ENCODE measurements around the gene TAS2R13. TPM values are rescaled to one million over a fixed set of nuclear protein-coding genes. Genes with fewer than 3 reads are reported as not detected.

The TAS2R13 gene, protein sequence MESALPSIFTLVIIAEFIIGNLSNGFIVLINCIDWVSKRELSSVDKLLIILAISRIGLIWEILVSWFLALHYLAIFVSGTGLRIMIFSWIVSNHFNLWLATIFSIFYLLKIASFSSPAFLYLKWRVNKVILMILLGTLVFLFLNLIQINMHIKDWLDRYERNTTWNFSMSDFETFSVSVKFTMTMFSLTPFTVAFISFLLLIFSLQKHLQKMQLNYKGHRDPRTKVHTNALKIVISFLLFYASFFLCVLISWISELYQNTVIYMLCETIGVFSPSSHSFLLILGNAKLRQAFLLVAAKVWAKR
- 1.2 TPM for total RNA-seq
- long read RNA-seq = 0 reads

DNA sequence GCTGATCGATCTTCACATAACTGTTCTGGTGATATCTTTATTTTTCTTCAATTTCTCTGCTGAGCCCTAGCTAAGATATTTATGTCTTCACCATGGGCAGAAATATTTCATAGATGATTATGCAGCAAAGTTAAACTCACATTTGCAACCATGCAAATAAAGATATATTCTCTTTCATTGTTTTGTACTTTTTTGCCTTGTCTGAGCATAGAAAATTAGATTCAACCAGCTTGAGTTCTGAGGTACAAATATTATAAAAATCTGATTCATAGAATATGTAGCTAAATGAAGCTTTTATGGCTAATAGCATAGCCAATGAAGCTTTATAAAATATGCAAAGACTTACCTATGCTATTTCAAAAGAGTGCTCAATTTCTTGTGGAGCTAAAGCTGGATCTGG, at the start of gene TAS2R13:
TSS of gene TAS2R13 (minus strand) at position 101 of the 400 bp plus-strand sequence. CDS start 264 bp downstream, outside the sequence.
- no peak for DNase-seq (ENCODE audit: low spot score)

DNA sequence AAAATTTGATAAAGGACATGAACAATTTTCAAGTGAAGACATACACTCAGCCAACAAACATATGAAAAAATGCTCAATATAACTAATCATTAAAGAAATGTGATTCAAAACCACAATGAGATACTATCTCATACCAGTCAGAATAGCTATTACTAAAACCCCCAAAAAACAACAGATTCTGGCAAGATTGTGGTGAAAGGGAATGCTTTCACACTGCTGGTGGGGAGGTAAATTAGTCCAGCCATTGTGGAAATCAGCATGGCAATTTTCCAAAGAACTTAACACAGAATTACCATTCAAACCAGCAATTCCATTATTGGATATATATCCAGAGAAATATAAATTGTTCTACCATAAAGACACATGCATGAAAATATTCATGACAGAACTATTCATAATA, 48.4 kb upstream of the TAS2R13 start:
- no peak for DNase-seq (ENCODE audit: low spot score)

DNA sequence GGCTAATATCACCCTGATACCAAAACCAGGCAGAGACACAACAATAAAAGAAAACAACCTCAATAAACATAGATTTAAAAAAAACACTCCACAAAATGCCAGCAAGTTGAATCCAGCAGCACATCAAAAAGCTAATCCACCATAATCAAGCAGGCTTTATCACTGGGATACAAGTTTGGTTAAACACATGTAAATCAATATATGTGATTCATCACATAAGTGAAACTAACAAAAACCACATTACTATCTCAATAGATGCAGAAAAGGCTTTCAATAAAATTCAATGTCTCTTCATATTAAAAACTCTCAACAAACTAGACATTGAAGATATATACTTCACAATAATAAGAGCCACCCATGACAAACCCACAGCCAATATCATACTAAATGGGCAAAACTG, 46.7 kb upstream of the TAS2R13 start:
- DNase-seq (ENCODE audit: low spot score) = no peak

DNA sequence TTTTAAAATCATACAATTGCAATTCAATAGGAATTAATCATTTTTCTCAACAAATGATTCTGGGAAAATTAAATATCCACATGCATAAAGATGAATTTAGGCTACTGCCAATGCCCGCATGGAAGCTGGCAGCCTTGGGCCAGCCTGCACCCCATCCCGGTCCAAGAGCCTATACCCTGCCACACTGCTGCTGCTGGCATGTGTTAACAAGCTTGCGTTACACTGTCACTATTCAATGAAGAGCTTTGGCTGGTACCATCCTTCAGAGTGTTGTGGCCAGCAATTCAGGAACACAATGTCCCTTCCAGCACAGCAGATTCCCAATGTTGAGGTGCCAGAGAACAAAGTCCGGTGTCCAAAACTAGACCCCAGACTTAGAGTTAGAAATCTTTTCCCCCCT, 43.3 kb upstream of the TAS2R13 start:
- no peak for DNase-seq (ENCODE audit: low spot score)

DNA sequence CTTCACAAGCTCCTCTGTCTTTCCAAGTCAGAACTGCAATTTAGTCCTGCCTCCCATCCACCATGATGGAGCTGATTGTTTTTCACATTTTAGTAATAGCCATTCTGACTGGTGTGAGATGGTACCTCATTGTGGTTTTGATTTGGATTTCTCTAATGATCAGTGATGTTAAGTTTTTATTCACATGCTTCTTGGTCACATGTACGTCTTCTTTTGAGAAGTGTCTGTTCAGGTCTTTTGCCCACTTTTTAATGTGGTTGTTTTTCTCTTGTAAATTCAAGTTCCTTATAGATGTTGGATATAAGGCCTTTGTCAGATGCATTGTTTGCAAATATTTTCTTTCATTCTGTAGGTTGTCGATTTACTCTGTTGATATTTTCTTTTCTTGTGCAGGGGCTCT, 33.8 kb upstream of the TAS2R13 start:
- DNase-seq (ENCODE audit: low spot score) = no peak

DNA sequence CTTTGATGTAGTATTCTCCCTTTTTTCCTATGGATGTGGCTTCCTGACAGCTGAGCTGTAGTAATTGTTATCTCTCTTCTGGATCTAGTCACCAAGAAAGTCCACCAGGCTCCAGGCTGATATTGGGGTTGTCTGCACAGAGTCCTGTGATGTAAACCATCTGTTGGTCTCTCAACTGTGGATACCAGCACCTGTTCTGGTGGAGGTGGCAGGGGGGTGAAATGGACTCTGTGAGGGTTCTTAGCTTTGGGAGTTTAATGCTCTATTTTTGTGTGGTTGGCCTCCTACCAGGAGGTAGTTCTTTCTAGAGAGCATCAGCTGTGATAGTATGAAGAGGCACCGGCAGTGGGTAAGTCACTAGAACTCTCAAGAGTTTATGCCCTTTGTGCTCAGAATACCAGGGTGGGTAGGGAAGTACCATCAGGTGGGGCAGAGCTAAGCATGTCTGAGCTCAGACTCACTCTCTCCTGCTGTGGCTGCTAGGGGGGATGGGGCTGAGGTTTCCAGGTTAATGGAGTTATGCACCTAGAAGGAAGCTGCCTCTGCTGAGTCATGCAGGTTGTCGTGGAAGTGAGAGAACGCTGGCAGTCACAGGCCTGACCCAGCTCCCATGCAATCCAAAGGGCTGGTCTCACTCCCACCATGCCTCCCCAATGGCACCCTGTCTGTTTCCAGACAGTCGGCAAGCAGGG, 32.7 kb upstream of the TAS2R13 start:
- DNase-seq (ENCODE audit: low spot score) = no peak

DNA sequence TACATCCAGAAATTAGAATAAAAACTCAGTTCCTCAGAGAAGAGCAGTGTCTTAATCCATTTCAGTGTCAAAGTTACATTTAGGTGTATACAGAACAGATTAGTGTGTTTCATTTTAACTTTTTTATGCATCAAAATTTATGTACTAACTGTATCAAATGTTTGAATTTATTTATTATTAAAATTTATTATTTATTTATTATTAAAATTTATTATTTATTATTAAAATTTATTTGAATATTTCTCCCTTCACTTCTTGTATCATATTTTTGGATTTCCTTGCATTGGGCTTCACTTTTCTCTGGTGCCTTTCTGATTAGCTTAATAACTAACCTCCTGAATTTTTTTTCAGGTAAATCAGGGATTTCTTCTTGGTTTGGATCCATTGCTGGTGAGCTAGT, 32.0 kb upstream of the TAS2R13 start:
- no peak for DNase-seq (ENCODE audit: low spot score)

DNA sequence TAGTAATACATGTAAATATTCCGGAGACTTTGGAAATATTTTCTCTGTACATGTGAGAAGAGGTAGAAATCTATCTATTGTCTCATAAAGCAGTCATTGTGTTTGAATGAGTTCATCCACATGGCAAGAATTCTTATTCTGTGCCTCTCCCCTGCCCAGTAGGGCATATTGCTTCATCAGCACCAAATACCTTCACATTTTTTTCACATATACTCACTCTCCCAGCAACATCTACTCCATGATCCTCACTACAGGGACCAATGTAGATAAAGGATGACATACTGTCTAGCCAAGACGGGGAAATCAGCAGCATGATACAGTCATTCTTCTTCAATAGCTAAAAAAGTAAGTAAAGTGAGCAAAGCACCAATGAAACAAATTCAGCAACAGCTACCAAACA, 31.0 kb upstream of the TAS2R13 start:
- DNase-seq (ENCODE audit: low spot score) = no peak

DNA sequence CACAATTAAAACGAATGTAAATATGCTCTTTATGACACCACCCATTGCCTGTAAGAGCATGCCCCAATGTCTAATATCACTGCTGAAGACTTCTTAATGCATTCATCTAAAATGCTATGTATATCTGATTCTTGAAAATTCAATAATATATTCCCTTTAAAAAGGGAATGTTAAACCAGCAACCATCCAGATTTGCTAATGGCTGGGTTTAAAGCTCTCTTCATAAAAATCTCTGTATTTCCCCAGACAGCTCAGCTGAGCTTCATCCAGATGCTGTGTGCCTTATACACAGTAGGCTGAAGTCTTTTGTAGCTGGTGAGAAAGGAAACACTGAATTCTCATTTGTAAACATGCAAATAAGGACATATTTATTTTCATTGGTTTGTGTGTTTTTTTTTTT, 29.8 kb upstream of the TAS2R13 start, which contains the start of gene TAS2R14:
TSS of gene TAS2R14 (minus strand) at position 101 of the 400 bp plus-strand sequence. CDS start at position 45, 56 bp downstream.
- no peak for DNase-seq (ENCODE audit: low spot score)

DNA sequence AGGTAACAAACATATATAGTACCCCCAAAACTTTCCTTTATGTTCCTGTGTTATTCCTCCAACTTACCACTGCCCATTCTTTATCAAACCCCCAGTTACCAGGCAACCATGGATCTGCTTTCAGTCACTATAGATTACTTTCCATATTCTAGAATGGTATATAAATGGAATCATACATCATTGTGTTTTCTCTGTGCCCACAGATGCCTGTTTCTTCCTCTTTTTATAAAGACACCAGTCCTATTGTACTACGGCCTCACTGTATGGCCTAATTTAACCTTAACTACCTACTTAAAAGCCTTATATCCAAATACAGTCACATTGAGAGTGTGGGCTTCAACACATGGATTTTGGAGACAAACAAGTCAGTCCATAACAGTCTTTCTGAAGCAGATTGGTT, 27.1 kb upstream of the TAS2R13 start:
- DNase-seq (ENCODE audit: low spot score) = no peak

DNA sequence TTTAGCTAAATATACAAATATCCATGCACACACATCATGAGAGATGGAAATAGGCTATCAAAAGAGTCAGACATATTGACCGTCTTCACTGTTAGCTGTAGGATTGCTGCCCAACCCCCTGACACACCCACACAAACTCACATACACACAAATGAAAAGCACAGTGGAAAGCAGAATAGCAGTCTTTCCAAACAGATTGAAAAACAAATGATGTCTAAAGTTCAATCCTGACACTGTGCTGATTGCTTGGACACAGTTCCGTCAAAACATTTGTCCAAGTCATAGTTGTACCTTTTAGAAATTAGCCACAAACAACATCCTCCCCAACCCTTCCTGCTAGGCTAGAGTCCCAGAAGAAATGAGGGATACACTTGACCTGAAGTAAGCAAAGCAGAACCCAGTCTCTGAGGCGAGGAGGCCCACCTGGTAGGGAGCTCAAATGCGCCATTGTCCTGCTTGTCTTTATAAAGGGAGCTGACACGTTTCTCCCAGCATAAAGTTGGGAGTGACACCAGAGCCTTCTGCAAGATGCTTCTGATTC, 19.5 kb upstream of the TAS2R13 start, which contains the start of gene PRH2:
TSS of gene PRH2 (plus strand) at position 491 of the 541 bp plus-strand sequence. CDS start at position 529, 38 bp downstream.
- no peak for DNase-seq (ENCODE audit: low spot score)

DNA sequence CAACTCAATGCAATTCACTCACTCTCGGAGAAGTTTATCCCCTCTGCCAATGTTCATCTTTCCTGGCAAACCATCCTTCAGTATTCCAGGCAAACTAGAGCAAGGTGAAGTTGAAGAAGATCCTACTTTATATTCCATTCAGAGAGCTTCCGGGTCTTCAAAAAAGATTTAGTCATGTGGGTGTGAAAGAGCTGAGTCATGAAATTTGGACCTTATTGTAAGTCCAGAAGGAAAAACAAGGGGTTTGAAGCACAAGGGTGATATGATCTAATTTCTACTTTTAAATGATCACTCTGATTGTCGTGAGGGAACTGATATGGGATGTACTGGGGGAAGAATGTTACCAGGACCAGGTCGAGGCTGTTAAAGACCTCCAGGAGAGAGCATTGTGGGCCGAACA, 16.9 kb upstream of the TAS2R13 start:
- DNase-seq (ENCODE audit: low spot score) = no peak

DNA sequence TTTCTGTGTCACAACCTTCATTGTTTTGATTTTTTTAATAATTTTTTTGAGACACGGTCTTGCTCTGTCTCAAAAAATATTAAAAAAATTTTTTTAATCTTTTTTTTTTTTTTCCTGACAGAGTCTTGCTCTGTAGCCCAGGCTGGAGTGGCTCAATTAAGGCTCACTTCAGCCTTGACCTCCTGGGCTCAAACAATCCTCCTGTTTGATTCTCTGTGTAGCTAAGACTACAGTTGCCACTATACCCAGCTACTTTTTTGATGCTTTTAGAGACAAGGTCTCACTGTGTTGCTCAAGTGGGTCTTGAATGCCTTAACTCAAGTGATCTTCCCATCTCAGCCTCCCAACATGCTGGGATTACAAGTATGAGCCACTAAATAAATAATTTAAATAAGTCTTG, 10.4 kb upstream of the TAS2R13 start:
- no peak for DNase-seq (ENCODE audit: low spot score)

DNA sequence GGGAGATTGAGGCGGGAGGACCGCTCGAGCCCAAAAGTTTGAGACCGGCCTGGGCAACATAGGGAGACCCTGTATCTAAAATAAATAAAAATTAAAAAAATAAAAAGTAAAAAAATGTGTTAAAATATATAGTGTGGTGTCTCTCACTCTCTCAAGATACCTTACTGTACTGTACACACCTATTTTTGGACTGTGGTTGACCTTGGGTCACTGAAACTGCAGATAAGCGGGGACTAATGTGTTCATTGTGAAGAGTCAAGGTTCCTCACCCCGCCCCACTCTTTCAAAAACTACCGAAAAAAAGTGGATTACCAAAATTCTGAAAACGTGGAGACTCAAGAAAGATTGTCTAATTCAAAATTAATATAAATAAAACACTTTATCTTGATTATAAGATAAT, 1.0 kb upstream of the TAS2R13 start:
- DNase-seq (ENCODE audit: low spot score) = no peak

DNA sequence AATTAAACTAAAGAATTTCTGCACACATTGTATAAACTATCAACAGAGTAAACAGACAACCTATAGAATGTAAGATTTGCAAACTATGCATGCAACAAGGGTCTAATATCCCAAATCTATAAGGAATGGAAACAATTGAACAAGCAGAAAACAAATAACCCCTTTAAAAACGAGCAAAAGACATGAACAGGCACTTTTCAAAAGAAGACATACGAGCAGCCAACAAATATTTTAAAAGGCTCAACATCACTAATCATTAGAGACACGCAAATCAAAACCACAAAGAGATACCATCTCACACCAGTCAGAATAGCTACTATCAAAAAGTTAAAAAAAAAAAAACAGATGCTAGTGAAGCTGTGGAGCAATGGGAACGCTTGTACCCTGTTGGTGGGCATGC, 4.7 kb downstream of the TAS2R13 start:
- no peak for DNase-seq (ENCODE audit: low spot score)

DNA sequence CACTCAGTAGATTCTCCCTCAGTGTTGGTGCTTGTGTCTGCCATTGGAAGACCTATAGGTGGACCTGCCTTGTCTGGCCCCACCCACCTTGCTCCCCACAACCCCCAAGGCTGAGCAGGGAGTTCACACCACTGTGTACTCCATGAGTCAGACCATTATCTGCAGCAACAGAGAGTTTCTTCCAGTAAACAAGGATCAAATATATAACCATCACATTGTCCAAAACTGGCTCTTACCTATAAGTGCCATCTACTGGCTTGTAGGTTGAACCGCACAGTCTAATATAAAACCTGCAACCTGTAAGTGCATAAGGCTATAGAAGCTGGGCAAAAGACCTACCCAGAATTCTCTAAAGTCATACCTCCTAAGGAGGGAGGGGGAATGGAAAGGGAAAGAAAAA, 7.9 kb downstream of the TAS2R13 start:
- DNase-seq (ENCODE audit: low spot score) = no peak

DNA sequence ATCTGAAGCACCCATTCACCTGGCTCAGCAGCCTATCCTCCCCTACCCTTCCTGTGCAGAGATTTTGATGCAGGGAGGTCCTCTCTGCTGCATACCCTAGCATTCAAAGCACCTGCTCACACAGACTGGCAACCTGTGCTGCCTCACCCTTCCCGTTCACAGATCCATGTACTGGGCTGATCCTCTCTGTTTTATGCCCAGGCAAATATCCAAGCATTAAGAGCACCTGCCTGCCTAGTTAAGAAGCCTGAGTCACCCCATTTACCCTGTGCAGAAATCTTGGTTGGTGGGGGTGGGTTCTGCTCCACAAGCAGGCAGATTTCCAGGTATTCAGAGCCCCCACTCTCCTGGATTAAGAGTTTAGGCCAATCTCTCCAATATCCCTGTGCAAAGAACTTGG, 8.4 kb downstream of the TAS2R13 start:
- no peak for DNase-seq (ENCODE audit: low spot score)

DNA sequence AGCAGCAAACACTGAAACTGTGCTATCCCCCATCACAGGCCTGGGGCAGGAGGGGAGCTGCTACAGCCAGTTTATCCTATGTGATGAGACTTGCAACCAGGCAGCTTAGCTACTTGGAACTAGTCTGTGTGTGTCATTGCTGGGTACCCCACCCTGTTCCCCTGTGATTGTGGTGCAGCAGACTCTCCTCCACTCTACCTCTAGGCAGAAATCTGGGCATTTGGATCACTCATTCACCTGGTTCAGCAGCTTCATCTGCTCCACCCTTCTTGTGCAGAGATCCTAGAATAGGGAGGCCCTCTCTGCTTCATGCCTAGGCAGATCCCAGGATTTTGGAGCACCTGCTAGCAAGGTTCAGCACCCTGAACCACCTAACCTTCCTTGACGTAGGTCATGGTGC, 8.8 kb downstream of the TAS2R13 start:
- DNase-seq (ENCODE audit: low spot score) = no peak

DNA sequence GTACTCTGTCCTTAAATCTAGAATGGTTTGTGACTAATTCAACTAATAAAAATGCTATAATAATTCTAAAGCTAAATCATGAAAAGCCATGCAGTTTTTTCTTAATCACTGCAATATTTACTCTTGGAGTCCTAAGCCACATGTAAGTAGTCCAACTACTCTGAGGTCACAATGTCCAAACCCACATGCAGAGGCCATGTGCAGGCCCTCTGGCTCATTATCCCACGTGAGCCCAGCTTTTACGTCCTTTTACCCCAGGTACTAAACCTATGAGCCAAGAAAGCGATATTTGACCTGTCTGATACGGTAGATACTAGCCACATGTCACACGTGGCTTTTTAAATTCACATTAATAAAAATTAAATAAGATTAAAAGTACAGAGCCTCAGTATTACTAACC, 12.5 kb downstream of the TAS2R13 start:
- DNase-seq (ENCODE audit: low spot score) = no peak

DNA sequence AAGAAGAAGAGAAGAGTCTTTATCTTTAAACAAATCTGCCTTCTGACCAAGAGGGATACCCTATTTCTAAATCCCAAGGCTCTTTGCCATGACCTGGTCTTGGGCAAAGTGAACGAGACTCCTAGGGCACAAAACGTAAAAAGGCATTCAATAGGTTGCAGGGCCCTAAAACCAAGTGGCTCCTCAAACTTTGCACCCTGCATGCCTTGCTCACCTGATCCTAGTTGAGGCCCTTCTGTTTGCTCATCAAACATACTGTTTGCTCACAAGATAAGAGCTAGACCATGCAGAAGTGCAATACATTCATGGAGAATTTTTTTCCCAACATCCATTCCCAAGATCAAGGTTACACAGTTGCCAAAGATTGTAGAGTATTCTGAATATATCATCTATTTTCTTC, 17.4 kb downstream of the TAS2R13 start:
- no peak for DNase-seq (ENCODE audit: low spot score)

DNA sequence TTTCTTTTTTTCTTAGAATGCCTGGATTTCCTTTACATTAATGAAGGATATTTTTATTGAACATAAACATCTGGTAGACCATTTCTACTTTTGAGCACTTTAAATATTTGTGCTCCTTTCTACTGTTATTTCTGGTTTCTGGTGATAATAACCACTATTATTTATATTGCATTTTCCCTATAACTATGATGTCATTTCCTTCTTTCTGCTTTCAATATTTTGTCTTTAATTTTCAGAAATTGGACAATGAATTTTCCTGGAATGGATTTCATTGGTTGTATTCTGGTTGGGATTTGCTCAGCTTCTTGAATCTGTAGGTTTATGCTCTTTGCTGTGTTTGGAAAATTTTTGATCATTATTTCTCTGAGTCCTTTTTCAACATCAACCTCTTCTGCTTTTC, 20.1 kb downstream of the TAS2R13 start:
- DNase-seq (ENCODE audit: low spot score) = no peak

DNA sequence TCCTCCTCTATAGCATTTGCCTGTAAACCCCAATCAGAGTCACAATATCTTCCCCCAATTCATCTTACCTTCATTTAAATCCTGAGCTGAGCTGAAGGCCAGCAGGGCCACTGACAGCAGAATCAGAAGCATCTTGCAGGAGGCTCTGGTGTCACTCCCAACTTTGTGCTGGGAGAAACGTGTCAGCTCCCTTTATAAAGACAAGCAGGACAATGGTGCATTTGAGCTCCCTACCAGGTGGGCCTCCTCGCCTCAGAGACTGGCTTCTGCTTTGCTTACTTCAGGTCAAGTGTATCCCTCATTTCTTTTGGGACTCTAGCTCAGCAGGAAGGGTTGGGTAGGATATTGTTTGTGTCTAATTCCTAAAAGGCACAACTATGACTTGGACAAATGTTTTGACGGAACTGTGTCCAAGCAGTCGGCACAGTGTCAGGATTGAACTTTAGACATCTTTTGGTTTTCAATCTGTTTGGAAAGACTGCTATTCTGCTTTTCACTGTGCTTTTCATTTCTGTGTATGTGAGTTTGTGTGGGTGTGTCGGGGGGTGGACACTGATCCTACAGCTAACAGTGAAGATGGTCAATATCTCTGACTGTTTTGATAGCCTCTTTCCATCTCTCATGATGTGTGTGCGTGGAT, 25.2 kb downstream of the TAS2R13 start, which contains the start of gene PRH1:
TSS of gene PRH1 (minus strand) at position 170 of the 640 bp plus-strand sequence. CDS start at position 132, 38 bp downstream.
- DNase-seq (ENCODE audit: low spot score) = no peak

Measured in mesenteric fat pad (tissue), 1 donor.